ENCODE results near the gene EPHA3.

Gene EPHA3

GRCh38 chr3:89297199-89297598, 189.8 kb downstream of the EPHA3 start:
- ChIA-PET CTCF (no interaction called here), POLR2A (ENCODE audit: low non-redundant PET) (no interaction called here)
- H3K27ac ChIP-seq: no peak overlapping the region
- DNase-seq (ENCODE audit: low spot score): no peak
- TF ChIP-seq CTCF (conservative IDR thresholded peaks at IDR 0.05; ENCODE audit: low read depth): no peak

- ChIA-PET POLR2A (ENCODE audit: low non-redundant PET) (no interaction called here), CTCF (no interaction called here)
- no peak for TF ChIP-seq CTCF (conservative IDR thresholded peaks at IDR 0.05; ENCODE audit: low read depth)
- DNase-seq (ENCODE audit: low spot score): no peak
- H3K27ac ChIP-seq: no peak overlapping the region
These were observed 193.1 kb downstream of the EPHA3 start for GRCh38 chr3:89300526-89300925.

GRCh38 chr3:89300981-89301380, 193.6 kb downstream of the EPHA3 start:
- POLR2A ChIA-PET (ENCODE audit: low non-redundant PET): no interaction called here
- no peak for DNase-seq (ENCODE audit: low spot score)
- no peak overlapping the region for H3K27ac ChIP-seq
- CTCF ChIA-PET: no interaction called here
- TF ChIP-seq CTCF (conservative IDR thresholded peaks at IDR 0.05; ENCODE audit: low read depth): no peak

GRCh38 chr3:89303701-89304100, 196.3 kb downstream of the EPHA3 start:
- POLR2A ChIA-PET (ENCODE audit: low non-redundant PET): no interaction called here
- no peak for TF ChIP-seq CTCF (conservative IDR thresholded peaks at IDR 0.05; ENCODE audit: low read depth)
- no peak for DNase-seq (ENCODE audit: low spot score)
- CTCF ChIA-PET: no interaction called here
- H3K27ac ChIP-seq: no peak overlapping the region

GRCh38 chr3:89306540-89306939, 199.1 kb downstream of the EPHA3 start:
- DNase-seq (ENCODE audit: low spot score): no peak
- ChIA-PET CTCF (no interaction called here), POLR2A (ENCODE audit: low non-redundant PET) (no interaction called here)
- H3K27ac ChIP-seq: no peak overlapping the region
- TF ChIP-seq CTCF (conservative IDR thresholded peaks at IDR 0.05; ENCODE audit: low read depth): no peak

- DNase-seq (ENCODE audit: low spot score): no peak
- no peak overlapping the region for H3K27ac ChIP-seq
- CTCF ChIA-PET: no interaction called here
- TF ChIP-seq CTCF (conservative IDR thresholded peaks at IDR 0.05; ENCODE audit: low read depth): no peak
- POLR2A ChIA-PET (ENCODE audit: low non-redundant PET): no interaction called here
These were observed 204.2 kb downstream of the EPHA3 start for GRCh38 chr3:89311581-89311980.

GRCh38 chr3:89312141-89312540, 204.7 kb downstream of the EPHA3 start:
- POLR2A ChIA-PET (ENCODE audit: low non-redundant PET): no interaction called here
- CTCF ChIA-PET: no interaction called here
- DNase-seq (ENCODE audit: low spot score): no peak
- no peak overlapping the region for H3K27ac ChIP-seq
- TF ChIP-seq CTCF (conservative IDR thresholded peaks at IDR 0.05; ENCODE audit: low read depth): no peak
